HG03460 (cell line): Measurements from ENCODE around the gene DDX60.
"Not testable (repeated sequence)": the region's sequence is repeated elsewhere in the genome, so short reads cannot be mapped to it uniquely, and the experiment has no call there.

Experiments
- ATAC-seq: cut with Tn5 transposase; IDR thresholded peaks from one replicate; pipeline ENCODE4 v1.9.1; 2021; ENCODE audit not compliant: unreplicated experiment

The DDX60 gene

DNA sequence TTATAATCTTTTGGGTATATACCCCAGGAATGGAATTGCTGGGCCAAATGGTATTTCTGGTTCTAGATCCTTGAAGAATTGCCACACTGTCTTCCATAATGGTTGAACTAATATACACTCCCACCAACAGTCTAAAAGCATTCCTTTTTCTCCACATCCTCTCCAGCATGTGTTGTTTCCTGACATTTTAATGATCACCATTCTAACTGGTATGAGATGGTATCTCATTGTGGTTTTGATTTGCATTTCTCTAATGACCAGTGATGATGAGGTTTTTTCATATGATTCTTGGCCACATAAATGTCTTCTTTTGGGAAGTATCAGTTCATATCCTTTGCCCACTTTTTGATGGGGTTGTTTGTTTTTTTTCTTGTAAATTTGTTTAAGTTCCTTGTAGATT, 105.0 kb downstream of the DDX60 start:
- not testable (repeated sequence) for ATAC-seq

GRCh38 chr4:168212656-168213055, 105.9 kb downstream of the DDX60 start:
- ATAC-seq: no peak

GRCh38 chr4:168208957-168209614, 109.5 kb downstream of the DDX60 start:
- no peak for ATAC-seq

- no peak for ATAC-seq
These were observed 115.2 kb downstream of the DDX60 start for GRCh38 chr4:168203233-168203911.

GRCh38 chr4:168200685-168201084, 117.9 kb downstream of the DDX60 start:
- ATAC-seq: no peak

DNA sequence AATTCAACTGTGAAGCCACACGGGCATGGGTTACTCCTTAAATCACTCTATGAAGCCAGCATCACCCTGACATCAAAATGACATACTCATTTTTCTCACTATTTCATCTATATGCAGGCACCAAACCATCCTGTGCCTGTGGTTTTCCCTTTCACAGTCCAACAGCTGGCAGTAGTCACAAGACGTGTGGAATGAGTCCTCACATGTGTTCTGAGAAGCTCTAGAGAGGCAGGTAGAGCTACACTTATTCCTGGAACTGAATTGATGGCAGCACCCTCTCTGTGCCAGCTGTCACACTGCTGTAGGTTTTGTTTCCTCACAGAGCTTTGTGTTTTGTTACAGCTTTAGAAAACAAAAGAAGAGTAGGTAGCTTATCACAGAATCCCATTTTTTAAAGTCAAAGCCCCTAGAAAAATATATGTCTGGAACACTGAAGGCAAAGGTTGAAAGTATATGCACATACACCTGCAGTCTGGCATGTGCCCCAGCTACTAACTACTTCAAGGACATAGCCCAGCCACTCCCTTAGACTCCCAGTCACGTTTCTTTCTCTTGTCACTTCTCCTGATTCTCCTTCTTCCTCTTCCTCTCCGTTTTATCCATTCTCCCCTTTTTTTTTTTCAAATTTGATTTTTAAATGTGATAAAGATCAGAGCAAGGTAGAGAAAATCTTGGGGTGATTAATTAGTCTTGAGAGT, 119.1 kb downstream of the DDX60 start:
- ATAC-seq: peak; percentile 65

DNA sequence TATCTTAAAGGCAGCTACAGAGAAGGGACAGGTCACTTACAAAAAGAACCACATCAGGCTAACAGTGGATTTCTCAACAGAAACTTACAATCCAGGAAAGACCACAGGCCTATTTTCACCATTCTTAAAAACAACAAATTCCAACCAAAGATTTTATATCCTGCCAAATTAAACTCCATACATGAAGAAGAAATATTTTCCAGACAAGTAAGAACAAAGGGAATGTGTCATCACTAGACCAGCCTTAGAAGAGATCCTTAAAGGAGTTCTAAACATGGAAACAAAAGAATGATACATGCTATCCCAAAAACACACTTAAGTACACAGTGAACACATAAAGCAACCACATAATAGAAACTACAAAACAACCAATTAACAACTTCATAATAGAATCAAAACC, 120.6 kb downstream of the DDX60 start:
- no peak for ATAC-seq

GRCh38 chr4:168188754-168189153, 129.8 kb downstream of the DDX60 start:
- ATAC-seq: peak; percentile 66

GRCh38 chr4:168183717-168184571, 134.6 kb downstream of the DDX60 start:
- ATAC-seq: no peak

- no peak for ATAC-seq
These were observed 140.9 kb downstream of the DDX60 start for GRCh38 chr4:168177546-168178149.

- no peak for ATAC-seq
These were observed 144.2 kb downstream of the DDX60 start for GRCh38 chr4:168174308-168174707.

DNA sequence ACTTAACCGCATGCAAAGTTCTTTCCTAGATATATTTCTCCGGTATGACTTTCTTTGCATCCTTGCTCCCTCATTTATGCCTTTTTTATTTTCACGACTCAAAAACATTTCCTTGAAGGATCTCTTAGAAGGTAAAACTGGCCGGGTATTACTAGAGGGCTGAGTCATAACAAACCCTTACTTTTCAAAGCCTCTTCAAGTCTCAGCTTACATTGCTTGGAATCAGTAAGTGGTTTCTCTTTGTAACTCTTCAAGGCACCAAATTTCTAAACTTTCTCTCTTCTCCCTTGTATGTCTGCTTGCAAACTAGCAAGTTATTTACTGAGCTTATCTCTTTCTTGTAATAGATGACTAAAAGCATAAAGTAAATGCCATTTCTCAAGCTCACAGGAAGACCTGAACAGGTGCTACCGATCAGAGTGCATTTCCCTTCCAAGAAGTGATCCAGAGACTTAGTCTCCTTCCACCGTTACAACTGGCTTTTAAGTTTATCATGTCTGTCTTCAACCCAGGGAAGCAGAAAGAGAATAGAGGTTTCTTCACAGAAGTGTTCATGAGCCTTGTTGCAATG, 150.8 kb downstream of the DDX60 start:
- ATAC-seq: no peak
